ENCODE results near the gene SLFN13. TPM values are rescaled to one million over a fixed set of nuclear protein-coding genes. Genes with fewer than 3 reads are reported as not detected.

The SLFN13 gene
- polyA plus RNA-seq, 1 experiment = 1.3 TPM

DNA sequence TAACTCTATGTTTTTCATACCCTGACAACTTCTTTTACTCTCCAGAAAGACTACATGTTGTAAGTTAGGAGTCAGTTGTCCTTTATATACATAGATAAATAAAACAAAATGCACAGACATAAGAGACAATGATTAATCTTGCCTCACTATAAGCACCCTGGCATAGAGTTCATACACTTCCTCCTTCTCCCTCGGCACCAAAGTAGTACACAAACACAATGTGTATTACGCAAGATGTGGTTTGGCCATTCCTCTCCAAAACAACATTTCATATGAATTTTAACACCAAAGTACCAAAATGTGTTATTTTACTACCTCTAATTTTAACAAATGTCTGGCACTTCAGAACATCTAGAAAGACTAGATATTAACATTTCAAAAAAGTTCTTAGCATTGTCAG lies 57.9 kb downstream of the SLFN13 start:
- ChIA-PET POLR2A (interaction anchor here (0.6 kb wide), 1 partner anchor 42 kb away, joined by 3 read pairs; no protein-coding TSS in a partner anchor), CTCF (no interaction called here)
- TF ChIP-seq, protein P1, sequence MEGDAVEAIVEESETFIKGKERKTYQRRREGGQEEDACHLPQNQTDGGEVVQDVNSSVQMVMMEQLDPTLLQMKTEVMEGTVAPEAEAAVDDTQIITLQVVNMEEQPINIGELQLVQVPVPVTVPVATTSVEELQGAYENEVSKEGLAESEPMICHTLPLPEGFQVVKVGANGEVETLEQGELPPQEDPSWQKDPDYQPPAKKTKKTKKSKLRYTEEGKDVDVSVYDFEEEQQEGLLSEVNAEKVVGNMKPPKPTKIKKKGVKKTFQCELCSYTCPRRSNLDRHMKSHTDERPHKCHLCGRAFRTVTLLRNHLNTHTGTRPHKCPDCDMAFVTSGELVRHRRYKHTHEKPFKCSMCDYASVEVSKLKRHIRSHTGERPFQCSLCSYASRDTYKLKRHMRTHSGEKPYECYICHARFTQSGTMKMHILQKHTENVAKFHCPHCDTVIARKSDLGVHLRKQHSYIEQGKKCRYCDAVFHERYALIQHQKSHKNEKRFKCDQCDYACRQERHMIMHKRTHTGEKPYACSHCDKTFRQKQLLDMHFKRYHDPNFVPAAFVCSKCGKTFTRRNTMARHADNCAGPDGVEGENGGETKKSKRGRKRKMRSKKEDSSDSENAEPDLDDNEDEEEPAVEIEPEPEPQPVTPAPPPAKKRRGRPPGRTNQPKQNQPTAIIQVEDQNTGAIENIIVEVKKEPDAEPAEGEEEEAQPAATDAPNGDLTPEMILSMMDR (IDR thresholded peaks at IDR 0.05; ENCODE audit: insufficient read depth, low read depth, low read length) = no peak
- Histone ChIP-seq H3K27me3 (ENCODE audit: control insufficient read depth, insufficient read depth, low read length) (no peaks in the 10 kb centered on the region), H3K4me3 (ENCODE audit: low read depth, low read length) (no peak overlapping the region), H3K36me3 (ENCODE audit: control insufficient read depth, insufficient read depth, low read length) (no peaks in the 10 kb centered on the region)
- no peak for DNase-seq (ENCODE audit: low read depth)

DNA sequence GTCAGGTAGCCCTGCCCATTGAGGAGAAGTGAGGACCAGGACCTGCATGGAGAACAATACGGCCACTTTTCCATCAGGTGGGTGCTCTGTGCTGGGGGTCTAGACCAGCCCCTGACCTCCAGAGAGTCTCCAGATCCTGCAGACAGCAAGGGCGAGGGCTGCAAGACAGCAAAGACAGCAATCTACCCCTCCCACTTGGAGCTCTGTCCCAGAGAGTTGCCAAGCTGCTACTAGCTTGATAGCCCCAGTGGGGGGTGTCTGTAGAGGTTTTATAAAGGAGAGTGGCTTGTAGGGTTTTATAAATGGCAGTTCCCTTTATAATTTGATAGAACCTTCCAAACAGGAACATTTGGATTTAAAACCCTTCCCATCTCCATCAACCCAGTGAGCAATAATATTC lies 58.4 kb downstream of the SLFN13 start:
- no peak overlapping the region for H3K4me3 ChIP-seq (ENCODE audit: low read depth, low read length)
- no peak for DNase-seq (ENCODE audit: low read depth)
- no peaks in the 10 kb centered on the region for H3K27me3 ChIP-seq (ENCODE audit: control insufficient read depth, insufficient read depth, low read length)
- H3K36me3 ChIP-seq (ENCODE audit: control insufficient read depth, insufficient read depth, low read length) = no peaks in the 10 kb centered on the region
- TF ChIP-seq, protein P1 (IDR thresholded peaks at IDR 0.05; ENCODE audit: insufficient read depth, low read depth, low read length) = no peak
- CTCF ChIA-PET = no interaction called here
- POLR2A ChIA-PET = no interaction called here

DNA sequence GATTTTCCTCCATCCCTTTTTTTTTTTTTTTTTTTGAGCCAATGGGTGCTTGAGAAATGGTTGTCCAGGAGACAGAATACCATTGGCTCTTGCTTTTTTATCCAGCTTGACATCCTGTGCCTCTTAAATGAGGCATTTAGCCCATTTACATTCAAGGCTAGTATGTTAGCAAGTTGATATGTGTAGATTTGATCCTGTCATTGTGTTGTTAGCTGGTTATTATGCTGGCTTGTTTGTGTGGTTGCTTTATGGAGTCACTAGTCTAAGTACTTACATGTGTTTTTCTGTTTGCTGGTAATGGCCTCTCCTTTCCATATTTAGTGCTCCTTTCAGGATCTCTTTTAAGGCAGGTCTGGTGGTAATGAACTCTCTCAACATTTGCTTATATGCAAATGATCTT lies 61.1 kb downstream of the SLFN13 start:
- ChIA-PET CTCF (no interaction called here), POLR2A (interaction anchor here (0.6 kb wide), 1 partner anchor 18 kb away, joined by 4 read pairs; no protein-coding TSS in a partner anchor)
- Histone ChIP-seq H3K4me3 (ENCODE audit: low read depth, low read length) (no peak overlapping the region), H3K36me3 (ENCODE audit: control insufficient read depth, insufficient read depth, low read length) (no peaks in the 10 kb centered on the region), H3K27me3 (ENCODE audit: control insufficient read depth, insufficient read depth, low read length) (no peaks in the 10 kb centered on the region)
- TF ChIP-seq, protein P1 (IDR thresholded peaks at IDR 0.05; ENCODE audit: insufficient read depth, low read depth, low read length) = no peak
- no peak for DNase-seq (ENCODE audit: low read depth)

Small RNA genes lying within 50 kb of the gene (small RNA-seq; reads per million reads assigned to genes)
- not detected for gene AC060766.5 (ENCODE audit: insufficient read length, low read depth, low replicate concordance)

Other genes starting within 250 kb of the SLFN13 start
- gene SLFN5, start 205.7 kb downstream of the SLFN13 start, polyA plus RNA-seq (2011; rRNA removed) = 32.6 and 65.3 TPM in 2 replicates
- 14.5 and 21.2 TPM in 2 replicates for gene SLFN11, start 75.1 kb downstream of the SLFN13 start, polyA plus RNA-seq (2011; rRNA removed)
- 8.6 and 16.5 TPM in 2 replicates for gene SLFN12, start 16.3 kb downstream of the SLFN13 start, polyA plus RNA-seq (2011; rRNA removed)
- gene SLFN12L, start 88.9 kb upstream of the SLFN13 start, polyA plus RNA-seq (2011; rRNA removed) = not detected in 2 replicates
- not detected in 2 replicates for gene SLFN14, start 112.1 kb upstream of the SLFN13 start, polyA plus RNA-seq (2011; rRNA removed)
- gene PEX12, start 129.8 kb upstream of the SLFN13 start, polyA plus RNA-seq (2011; rRNA removed) = 8.5 and 11.0 TPM in 2 replicates
- gene AP2B1, start 138.6 kb upstream of the SLFN13 start, polyA plus RNA-seq (2011; rRNA removed) = 122 and 151 TPM in 2 replicates

All from BJ (cell line).